ENCODE measurements around the gene GOLGA6C.
"Not testable (repeated sequence)": the region's sequence is repeated elsewhere in the genome, so short reads cannot be mapped to it uniquely, and the experiment has no call there.

GOLGA6C gene

GRCh38 chr15:75249726-75250125 lies 8.4 kb upstream of the GOLGA6C start:
- no peak overlapping the region for H3K4me3 ChIP-seq (replicated peaks in 1 of 2; ENCODE audit: low read depth in 2 of 2, low read length in 2 of 2)
- no peak for DNase-seq (ENCODE audit: low read depth in 2 of 2)
- TF ChIP-seq, protein P1, sequence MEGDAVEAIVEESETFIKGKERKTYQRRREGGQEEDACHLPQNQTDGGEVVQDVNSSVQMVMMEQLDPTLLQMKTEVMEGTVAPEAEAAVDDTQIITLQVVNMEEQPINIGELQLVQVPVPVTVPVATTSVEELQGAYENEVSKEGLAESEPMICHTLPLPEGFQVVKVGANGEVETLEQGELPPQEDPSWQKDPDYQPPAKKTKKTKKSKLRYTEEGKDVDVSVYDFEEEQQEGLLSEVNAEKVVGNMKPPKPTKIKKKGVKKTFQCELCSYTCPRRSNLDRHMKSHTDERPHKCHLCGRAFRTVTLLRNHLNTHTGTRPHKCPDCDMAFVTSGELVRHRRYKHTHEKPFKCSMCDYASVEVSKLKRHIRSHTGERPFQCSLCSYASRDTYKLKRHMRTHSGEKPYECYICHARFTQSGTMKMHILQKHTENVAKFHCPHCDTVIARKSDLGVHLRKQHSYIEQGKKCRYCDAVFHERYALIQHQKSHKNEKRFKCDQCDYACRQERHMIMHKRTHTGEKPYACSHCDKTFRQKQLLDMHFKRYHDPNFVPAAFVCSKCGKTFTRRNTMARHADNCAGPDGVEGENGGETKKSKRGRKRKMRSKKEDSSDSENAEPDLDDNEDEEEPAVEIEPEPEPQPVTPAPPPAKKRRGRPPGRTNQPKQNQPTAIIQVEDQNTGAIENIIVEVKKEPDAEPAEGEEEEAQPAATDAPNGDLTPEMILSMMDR (IDR thresholded peaks at IDR 0.05; ENCODE audit: low read depth, low read length), result no peak

DNA sequence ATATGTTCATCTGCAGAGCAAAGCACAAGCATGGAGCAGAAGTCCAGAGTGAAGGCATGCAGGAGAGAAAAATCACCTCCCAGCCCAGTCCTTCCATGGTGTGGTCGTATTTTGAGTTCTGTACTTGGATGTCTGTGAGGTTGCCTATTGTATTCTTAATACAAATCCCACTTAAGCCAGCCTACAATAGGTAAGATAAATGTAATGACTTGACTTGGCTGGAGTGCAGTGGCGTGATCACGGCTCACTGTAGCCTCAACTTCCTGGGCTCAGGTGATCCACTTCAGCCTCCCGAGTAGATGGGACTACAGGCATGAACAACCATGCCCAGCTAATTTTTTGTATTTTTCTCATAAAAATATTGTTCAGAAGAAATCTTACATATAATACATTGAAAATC lies 6.8 kb upstream of the GOLGA6C start:
- not testable (repeated sequence) for DNase-seq (ENCODE audit: low read depth in 2 of 2); H3K4me3 ChIP-seq (replicated peaks in 1 of 2; ENCODE audit: low read depth in 2 of 2, low read length in 2 of 2)

- not testable (repeated sequence) for DNase-seq (ENCODE audit: low read depth in 2 of 2); H3K4me3 ChIP-seq (replicated peaks in 1 of 2; ENCODE audit: low read depth in 2 of 2, low read length in 2 of 2)
Measured at GRCh38 chr15:75252285-75252684, 5.8 kb upstream of the GOLGA6C start.

GRCh38 chr15:75258620-75259343 lies 648 bp downstream of the GOLGA6C start:
- DNase-seq (ENCODE audit: low read depth in 2 of 2); H3K4me3 ChIP-seq (replicated peaks in 1 of 2; ENCODE audit: low read depth in 2 of 2, low read length in 2 of 2): not testable (repeated sequence)

DNA sequence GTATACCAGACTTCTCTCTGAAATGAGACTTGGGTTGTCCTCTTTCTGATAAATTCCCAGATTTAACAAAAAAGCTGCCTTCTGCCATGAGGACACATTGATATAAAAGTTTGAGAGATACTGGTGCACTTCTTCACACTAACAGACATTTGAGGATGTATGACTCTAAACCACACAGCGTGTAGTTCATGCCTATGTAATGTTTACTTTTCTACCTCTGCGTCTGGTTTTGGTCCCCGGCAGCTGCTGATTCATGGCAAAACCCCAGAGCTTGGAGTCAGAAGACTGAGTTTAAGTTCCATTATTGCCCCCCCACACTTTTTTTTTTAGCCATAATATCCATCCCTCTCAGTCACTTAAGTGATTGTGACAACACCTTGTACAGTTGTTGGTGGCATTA lies 1.7 kb downstream of the GOLGA6C start:
- DNase-seq (ENCODE audit: low read depth in 2 of 2); H3K4me3 ChIP-seq (replicated peaks in 1 of 2; ENCODE audit: low read depth in 2 of 2, low read length in 2 of 2): not testable (repeated sequence)

DNA sequence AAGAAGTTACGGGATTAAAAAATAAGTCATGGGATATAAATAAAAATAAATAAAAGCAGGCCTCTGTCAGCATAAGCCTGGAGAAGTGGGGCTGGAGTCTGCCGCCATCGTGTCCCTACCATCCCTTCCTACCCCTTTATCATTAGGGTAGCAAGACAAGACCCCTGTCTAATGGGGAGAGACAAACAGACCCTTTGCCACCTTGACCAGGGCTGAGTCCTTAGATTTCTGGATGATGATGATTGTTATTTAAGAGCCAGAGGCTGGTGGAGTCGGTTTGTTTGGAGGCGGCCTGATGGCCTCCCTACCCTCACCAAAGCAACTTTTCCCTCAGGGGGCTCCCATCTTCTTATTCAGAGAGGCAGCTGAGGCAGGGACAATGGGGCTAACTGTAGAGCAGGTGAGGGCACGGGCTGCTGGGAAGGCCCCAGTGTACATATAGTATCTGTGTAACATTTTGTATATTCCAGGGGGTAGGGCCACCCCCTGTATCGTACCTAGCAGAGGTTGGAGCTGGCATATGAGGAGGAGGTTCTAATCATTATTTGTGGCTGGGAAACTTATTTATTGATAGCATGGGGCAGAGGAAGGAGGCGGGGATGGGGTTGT lies 15.7 kb downstream of the GOLGA6C start:
- DNase-seq (ENCODE audit: low read depth in 2 of 2); H3K4me3 ChIP-seq (replicated peaks in 1 of 2; ENCODE audit: low read depth in 2 of 2, low read length in 2 of 2): not testable (repeated sequence)

DNA sequence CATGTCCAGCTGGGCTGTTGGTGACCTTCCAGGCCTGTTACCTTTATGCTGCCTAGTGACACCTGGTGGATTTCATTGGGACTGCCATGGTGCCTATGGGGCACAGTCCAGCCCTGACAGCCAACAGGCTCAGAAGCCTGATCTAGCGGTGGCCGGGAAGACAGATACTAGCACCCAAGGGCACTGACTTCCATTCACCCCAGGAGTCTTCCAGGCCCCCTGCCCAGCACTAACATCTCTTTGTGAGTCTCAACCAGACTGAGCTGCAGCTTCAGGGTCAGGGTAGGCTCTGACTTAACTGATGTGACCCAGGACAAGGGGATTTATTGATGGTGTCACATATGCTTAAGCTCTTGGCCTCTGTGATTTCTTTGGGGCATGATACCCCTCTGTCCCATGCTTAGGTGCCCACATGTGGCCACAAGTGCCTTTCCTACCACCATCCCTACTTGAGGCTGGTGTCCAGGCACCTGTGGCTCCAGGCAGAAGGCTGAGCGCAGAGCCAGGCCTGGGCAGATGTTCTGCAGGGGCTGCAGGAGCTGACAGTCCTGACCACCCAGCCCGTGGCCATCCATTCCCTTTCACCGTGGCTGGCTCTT lies 16.5 kb downstream of the GOLGA6C start:
- TF ChIP-seq, protein P1 (IDR thresholded peaks at IDR 0.05; ENCODE audit: low read depth, low read length), result peak; percentile 37
- DNase-seq (ENCODE audit: low read depth in 2 of 2), result peak; percentile 20 to 27
- not testable (repeated sequence) for H3K4me3 ChIP-seq (replicated peaks in 1 of 2; ENCODE audit: low read depth in 2 of 2, low read length in 2 of 2)

DNA sequence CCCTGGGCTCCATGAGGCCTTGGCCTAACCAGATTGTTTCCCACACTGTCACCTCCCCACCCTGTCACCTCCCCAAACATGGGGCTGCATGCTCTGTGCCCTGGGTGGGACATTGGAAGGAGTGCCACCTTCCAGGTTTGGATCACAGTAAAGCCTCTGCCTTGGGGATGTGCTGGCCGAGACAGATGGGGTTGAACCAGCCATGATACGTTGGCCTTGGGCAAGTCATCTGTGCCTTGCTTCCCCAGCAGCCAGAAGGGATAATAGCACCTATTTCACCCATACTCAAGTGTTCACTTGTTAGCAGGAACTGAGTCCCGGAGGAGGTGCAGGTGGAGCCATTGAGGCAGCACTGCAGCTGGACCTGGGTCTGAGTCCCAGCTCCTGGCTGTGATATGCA lies 17.5 kb downstream of the GOLGA6C start:
- H3K4me3 ChIP-seq (replicated peaks in 1 of 2; ENCODE audit: low read depth in 2 of 2, low read length in 2 of 2), result not testable (repeated sequence)
- peak in 1 of 2 donors; percentile 0 for DNase-seq (ENCODE audit: low read depth in 2 of 2)

DNA sequence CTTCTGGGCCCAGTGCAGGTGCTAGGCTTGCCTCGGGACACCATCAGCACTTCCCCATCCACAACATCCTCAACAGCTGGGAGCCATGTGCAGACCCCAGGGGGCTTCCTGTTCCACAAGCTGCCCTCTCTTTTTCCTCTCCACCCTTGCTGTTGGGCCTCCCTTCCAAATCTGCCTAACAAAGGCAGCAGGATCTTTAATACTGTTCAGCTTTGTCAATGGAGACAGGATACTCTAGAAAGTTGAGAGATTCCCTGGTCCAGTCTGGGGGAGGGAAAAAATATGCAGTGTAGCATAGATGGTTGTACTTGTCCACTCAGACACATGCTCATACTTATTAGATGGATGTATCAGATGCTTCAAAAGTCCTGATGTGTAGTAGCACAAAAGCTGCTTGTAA lies 20.4 kb downstream of the GOLGA6C start:
- not testable (repeated sequence) for H3K4me3 ChIP-seq (replicated peaks in 1 of 2; ENCODE audit: low read depth in 2 of 2, low read length in 2 of 2); DNase-seq (ENCODE audit: low read depth in 2 of 2)

DNA sequence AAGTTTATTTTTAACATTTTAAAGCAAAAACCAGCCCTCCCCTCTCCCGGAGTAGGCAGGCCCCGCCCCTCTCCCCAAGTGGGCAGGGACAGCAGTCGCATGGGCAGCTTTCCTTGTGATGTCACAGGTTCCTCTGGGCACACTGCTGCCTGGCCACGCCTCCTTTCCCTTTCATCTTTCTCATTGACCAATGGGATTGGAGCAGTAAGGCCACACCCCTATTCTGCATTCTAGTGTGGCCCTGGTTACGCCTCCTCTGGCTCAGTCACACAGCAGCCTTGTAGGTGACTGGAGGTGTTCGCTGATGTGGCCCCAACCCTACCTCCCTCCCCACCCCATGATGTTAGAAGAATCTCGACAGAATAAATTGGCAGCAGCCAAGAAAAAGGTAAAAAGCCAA lies 24.4 kb downstream of the GOLGA6C start, which contains the start of gene GOLGA6D:
Gene GOLGA6D, plus strand, starts transcription at position 264 of the 400 bp plus-strand sequence. Its CDS starts 41 bp downstream, at position 305.
- not testable (repeated sequence) for H3K4me3 ChIP-seq (replicated peaks in 1 of 2; ENCODE audit: low read depth in 2 of 2, low read length in 2 of 2); DNase-seq (ENCODE audit: low read depth in 2 of 2)

DNA sequence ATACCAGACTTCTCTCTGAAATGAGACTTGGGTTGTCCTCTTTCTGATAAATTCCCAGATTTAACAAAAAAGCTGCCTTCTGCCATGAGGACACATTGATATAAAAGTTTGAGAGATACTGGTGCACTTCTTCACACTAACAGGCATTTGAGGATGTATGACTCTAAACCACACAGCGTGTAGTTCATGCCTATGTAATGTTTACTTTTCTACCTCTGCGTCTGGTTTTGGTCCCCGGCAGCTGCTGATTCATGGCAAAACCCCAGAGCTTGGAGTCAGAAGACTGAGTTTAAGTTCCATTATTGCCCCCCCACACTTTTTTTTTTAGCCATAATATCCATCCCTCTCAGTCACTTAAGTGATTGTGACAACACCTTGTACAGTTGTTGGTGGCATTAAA lies 26.0 kb downstream of the GOLGA6C start:
- DNase-seq (ENCODE audit: low read depth in 2 of 2); H3K4me3 ChIP-seq (replicated peaks in 1 of 2; ENCODE audit: low read depth in 2 of 2, low read length in 2 of 2): not testable (repeated sequence)

DNA sequence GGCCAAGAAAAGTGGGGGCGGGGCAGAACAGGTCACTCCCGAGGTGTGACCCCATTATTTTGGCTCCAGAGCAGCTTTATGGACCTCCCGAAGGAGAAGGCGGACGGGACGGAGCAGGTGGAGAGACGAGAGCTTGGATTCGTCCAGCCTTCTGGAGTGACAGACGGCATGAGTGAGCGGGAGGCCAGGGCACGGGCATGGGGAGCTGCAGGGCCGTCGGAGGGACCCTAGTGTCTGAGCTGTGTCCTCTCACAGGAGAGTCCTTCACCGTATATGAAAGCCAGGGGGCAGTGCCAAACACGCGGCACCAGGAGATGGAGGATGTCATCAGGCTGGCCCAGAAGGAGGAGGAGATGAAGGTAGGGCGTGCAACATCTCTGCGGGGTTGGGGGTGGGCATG lies 35.5 kb downstream of the GOLGA6C start:
- not testable (repeated sequence) for DNase-seq (ENCODE audit: low read depth in 2 of 2); H3K4me3 ChIP-seq (replicated peaks in 1 of 2; ENCODE audit: low read depth in 2 of 2, low read length in 2 of 2)

GRCh38 chr15:75298541-75299310 lies 40.6 kb downstream of the GOLGA6C start:
- not testable (repeated sequence) for DNase-seq (ENCODE audit: low read depth in 2 of 2); H3K4me3 ChIP-seq (replicated peaks in 1 of 2; ENCODE audit: low read depth in 2 of 2, low read length in 2 of 2)
